A673 (cell line): ENCODE results near the gene STAMBPL1. TPM values are rescaled to one million over a fixed set of nuclear protein-coding genes. Genes with fewer than 3 reads are reported as not detected.

Source experiments
- BruUV-seq: library from RNA; stranded (reverse); fragments of 400-500 nt; replicated peaks from 2 replicates; lab custom pipeline; 2021; lab: Mats Ljungman, UMichigan
- CTCF ChIA-PET: fragments of 300-600 bp; sonication (Branson Sonifier 250); formaldehyde crosslinking; loops from one replicate; lab custom pipeline; 2022; ENCODE audit warnings: antibody characterized with exemption; lab: Charles Lee
- POLR2A ChIA-PET: fragments of 300-600 bp; sonication (Branson Sonifier 250); formaldehyde crosslinking; loops from one replicate; lab custom pipeline; 2022; ENCODE audit warnings: antibody characterized with exemption; ENCODE audit not compliant: low non-redundant PET; lab: Charles Lee
- DNase-seq: peaks from one replicate; pipeline ENCODE4 v3.0.0-alpha.2; 2015; ENCODE audit warnings: low spot score
- H3K27ac ChIP-seq: fragments of 200-600 bp; sonication (generic); 2 replicates; pipeline ENCODE4 v1.5.1; 2016; ENCODE audit warnings: mixed run types, low read depth, mild to moderate bottlenecking, mixed read lengths, antibody characterized with exemption, low read length; ENCODE audit not compliant: poor library complexity, severe bottlenecking
- H3K27me3 ChIP-seq: fragments of 200-600 bp; sonication (generic); replicated peaks from 2 replicates; pipeline ENCODE4 v1.6.1; 2017; ENCODE audit warnings: mixed run types, low read depth, mild to moderate bottlenecking, mixed read lengths, antibody characterized with exemption, low read length; ENCODE audit not compliant: insufficient read depth, poor library complexity
- H3K36me3 ChIP-seq: fragments of 200-600 bp; sonication (generic); 2 replicates; pipeline ENCODE4 v1.6.1; 2016; ENCODE audit warnings: mixed run types, mild to moderate bottlenecking, mixed read lengths, antibody characterized with exemption, low read length; ENCODE audit not compliant: insufficient read depth, poor library complexity, severe bottlenecking
- H3K4me1 ChIP-seq: fragments of 200-600 bp; sonication (generic); 2 replicates; pipeline ENCODE4 v1.6.1; 2017; ENCODE audit warnings: mixed run types, mild to moderate bottlenecking, mixed read lengths, antibody characterized with exemption, low read length; ENCODE audit not compliant: insufficient read depth, poor library complexity, severe bottlenecking
- H3K4me3 ChIP-seq: fragments of 200-600 bp; sonication (generic); 2 replicates; pipeline ENCODE4 v1.5.1; 2016; ENCODE audit warnings: low read depth, mixed run types, mild to moderate bottlenecking, mixed read lengths, low read length; ENCODE audit not compliant: poor library complexity, severe bottlenecking
- H3K9me3 ChIP-seq: fragments of 200-600 bp; sonication (generic); 2 replicates; pipeline ENCODE4 v1.6.1; 2016; ENCODE audit warnings: mixed run types, low read depth, mild to moderate bottlenecking, mixed read lengths, antibody characterized with exemption, low read length; ENCODE audit not compliant: poor library complexity, severe bottlenecking
- CTCF ChIP-seq: fragments of 300-800, 200-600 bp; sonication (generic); conservative IDR thresholded peaks from 2 replicates; pipeline ENCODE4 v1.5.1; 2017; ENCODE audit warnings: low read depth, mild to moderate bottlenecking, antibody characterized with exemption, low read length, moderate library complexity, mixed read lengths
- EZH2 ChIP-seq: fragments of 200-600 bp; sonication (generic); IDR thresholded peaks from 2 replicates; pipeline ENCODE4 v1.6.1; 2017; ENCODE audit warnings: borderline replicate concordance, low read depth, mild to moderate bottlenecking, mixed read lengths, antibody characterized with exemption, low read length; ENCODE audit not compliant: poor library complexity, severe bottlenecking
- intact Hi-C: fragments of 100-400 bp; cut with micrococcal nuclease; formaldehyde crosslinking; loops from one replicate; pipeline ENCODE4 v1.10.0; 2022; ENCODE audit not compliant: unreplicated experiment
- total RNA-seq: library from RNA; stranded (reverse); gene quantifications from 2 replicates; pipeline ENCODE4 v1.2.3, GENCODE V29; 2021

STAMBPL1 gene
- total RNA-seq, 1 experiment from 2014 or later = 71.8 TPM

- no TSS peak for BruUV-seq
- Histone ChIP-seq H3K27me3 (no peaks in the 10 kb centered on the region), H3K4me3 (no peak overlapping the region), H3K27ac (peak overlapping the region; percentile 6), H3K9me3 (no peaks in the 10 kb centered on the region), H3K36me3 (peaks cover 37% of the 10 kb centered on the region), H3K4me1 (peaks cover 56% of the 10 kb centered on the region)
- TF ChIP-seq CTCF (no peak), EZH2 (no peak)
- ChIA-PET CTCF (interaction anchor here (1.2 kb wide), 1 partner anchor 34 kb away, joined by 4 read pairs; no protein-coding TSS in a partner anchor), POLR2A (no interaction called here)
- DNase-seq = no peak
- intact Hi-C loops = no loop called here
Measured at GRCh38 chr10:88898727-88899126, 18.7 kb downstream of the STAMBPL1 start.

GRCh38 chr10:88899886-88900285 is 19.8 kb downstream of the STAMBPL1 start:
- POLR2A ChIA-PET = interaction anchor here (0.6 kb wide), 1 partner anchor 591 kb away, joined by 4 read pairs; no protein-coding TSS in a partner anchor
- intact Hi-C loops = no loop called here

GRCh38 chr10:88901206-88901983 is 21.4 kb downstream of the STAMBPL1 start:
- Histone ChIP-seq H3K4me3 (no peak overlapping the region), H3K9me3 (no peaks in the 10 kb centered on the region), H3K27me3 (no peaks in the 10 kb centered on the region), H3K4me1 (peaks cover 34% of the 10 kb centered on the region), H3K27ac (no peak overlapping the region), H3K36me3 (peaks cover 56% of the 10 kb centered on the region)
- ChIA-PET POLR2A (no interaction called here), CTCF (no interaction called here)
- intact Hi-C loops = no loop called here
- no TSS peak for BruUV-seq
- TF ChIP-seq EZH2 (no peak), CTCF (no peak)
- no peak for DNase-seq

More at GRCh38 chr10:88899886-88900285, 19.8 kb downstream of the STAMBPL1 start:
- BruUV-seq = no TSS peak
- CTCF ChIA-PET = interaction anchor here (0.6 to 1.2 kb wide), 3 partner anchors 14 to 33 kb away, joined by 3 to 6 read pairs (median 4); no protein-coding TSS in a partner anchor
- peaks cover 47% of the 10 kb centered on the region for H3K4me1 ChIP-seq
- peaks cover 49% of the 10 kb centered on the region for H3K36me3 ChIP-seq
- no peaks in the 10 kb centered on the region for H3K27me3 ChIP-seq
- no peak overlapping the region for H3K4me3 ChIP-seq
- no peak overlapping the region for H3K27ac ChIP-seq
- peak; percentile 67 for DNase-seq
- no peaks in the 10 kb centered on the region for H3K9me3 ChIP-seq
- no peak for TF ChIP-seq EZH2
